HUES64 (cell line): ENCODE results near the gene CTNNA3.

Experiments
- H3K27ac ChIP-seq: 2 replicates; pipeline ENCODE4 v1.7.0; 2013; ENCODE audit warnings: low read depth, low read length, inconsistent platforms
- H3K27me3 ChIP-seq: 2 replicates; pipeline ENCODE4 v1.6.1; 2013; ENCODE audit warnings: mild to moderate bottlenecking, low read length; ENCODE audit not compliant: insufficient read depth
- H3K36me3 ChIP-seq: 2 replicates; pipeline ENCODE4 v1.6.1; 2013; ENCODE audit warnings: mild to moderate bottlenecking, low read length; ENCODE audit not compliant: insufficient read depth
- H3K4me1 ChIP-seq: 2 replicates; pipeline ENCODE4 v1.6.1; 2013; ENCODE audit warnings: mild to moderate bottlenecking, low read length, moderate library complexity; ENCODE audit not compliant: insufficient read depth
- H3K4me3 ChIP-seq: 2 replicates; pipeline ENCODE4 v1.5.1; 2013; ENCODE audit warnings: mild to moderate bottlenecking, low read length, moderate library complexity
- H3K9ac ChIP-seq: 2 replicates; pipeline ENCODE4 v1.6.1; 2013; ENCODE audit warnings: mild to moderate bottlenecking, low read depth, low read length
- H3K9me3 ChIP-seq: 2 replicates; pipeline ENCODE4 v1.6.1; 2013; ENCODE audit warnings: low read depth, low read length; ENCODE audit not compliant: insufficient read depth
- WGBS: fragments of 150-250, 120-280 bp; methylation state at CpG from one replicate; pipeline ENCODE4 v1.1.7; 2013; ENCODE audit warnings: missing lambda C conversion rate; 5-methylcytosine and 5-hydroxymethylcytosine counted together

CTNNA3 gene

GRCh38 chr10:66836057-66836456 is 859.9 kb downstream of the CTNNA3 start:
- Histone ChIP-seq H3K9ac (no peak overlapping the region), H3K9me3 (no peaks in the 10 kb centered on the region), H3K4me1 (peaks cover 24% of the 10 kb centered on the region), H3K4me3 (no peak overlapping the region), H3K27ac (no peak overlapping the region), H3K36me3 (no peaks in the 10 kb centered on the region), H3K27me3 (no peaks in the 10 kb centered on the region)
- WGBS = 76% methylated on average over 1 of the region's 1 CpG

DNA sequence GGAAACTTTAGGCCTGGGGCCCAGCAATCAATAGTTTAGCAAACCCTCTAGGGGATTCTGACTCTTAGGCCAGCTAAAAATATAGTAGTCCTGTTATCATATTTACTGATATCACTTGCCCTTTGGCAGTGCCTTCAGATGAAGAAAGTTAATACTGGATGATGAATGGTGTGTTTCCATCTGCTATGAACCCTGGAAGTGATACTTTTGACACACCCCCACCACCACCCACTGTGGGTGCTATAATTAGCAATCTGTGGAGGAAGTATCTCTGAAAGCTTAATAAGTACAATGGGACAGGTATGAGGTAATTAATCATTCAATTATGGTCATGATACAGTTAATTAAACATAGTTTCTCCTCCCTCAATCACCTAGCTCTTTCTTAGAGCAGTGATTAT is 860.6 kb downstream of the CTNNA3 start:
- H3K9me3 ChIP-seq = no peaks in the 10 kb centered on the region
- no peak overlapping the region for H3K27ac ChIP-seq
- peaks cover 22% of the 10 kb centered on the region for H3K4me1 ChIP-seq
- H3K36me3 ChIP-seq = no peaks in the 10 kb centered on the region
- H3K4me3 ChIP-seq = no peak overlapping the region
- H3K27me3 ChIP-seq = no peaks in the 10 kb centered on the region
- no peak overlapping the region for H3K9ac ChIP-seq

DNA sequence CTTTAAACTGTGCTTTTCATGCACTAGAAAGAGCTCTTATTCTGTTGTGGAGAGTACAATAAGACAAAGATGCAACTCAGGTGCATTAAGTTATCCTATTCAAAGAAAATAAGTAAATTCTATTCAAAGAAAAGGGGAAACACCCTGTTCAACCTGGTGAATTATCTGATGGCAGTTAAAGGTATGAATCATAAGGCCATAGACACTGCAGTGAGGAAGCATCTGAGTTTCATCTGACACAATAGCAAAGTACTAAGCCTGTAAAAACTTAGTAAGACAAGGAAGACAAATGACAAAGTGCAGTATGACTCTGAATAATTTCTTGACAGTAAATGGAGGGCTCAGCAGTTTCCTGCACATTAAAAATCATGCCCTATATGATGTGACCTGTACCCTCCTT is 861.2 kb downstream of the CTNNA3 start:
- no peaks in the 10 kb centered on the region for H3K27me3 ChIP-seq
- no peak overlapping the region for H3K27ac ChIP-seq
- H3K9me3 ChIP-seq = no peaks in the 10 kb centered on the region
- no peak overlapping the region for H3K9ac ChIP-seq
- no peak overlapping the region for H3K4me3 ChIP-seq
- peaks cover 22% of the 10 kb centered on the region for H3K4me1 ChIP-seq
- no peaks in the 10 kb centered on the region for H3K36me3 ChIP-seq

GRCh38 chr10:66833861-66834260 is 862.1 kb downstream of the CTNNA3 start:
- WGBS = 45% methylated on average over 1 of the region's 1 CpG
- no peak overlapping the region for H3K27ac ChIP-seq
- H3K27me3 ChIP-seq = no peaks in the 10 kb centered on the region
- no peaks in the 10 kb centered on the region for H3K9me3 ChIP-seq
- H3K4me1 ChIP-seq = peaks cover 22% of the 10 kb centered on the region
- no peaks in the 10 kb centered on the region for H3K36me3 ChIP-seq
- H3K4me3 ChIP-seq = no peak overlapping the region
- H3K9ac ChIP-seq = no peak overlapping the region

DNA sequence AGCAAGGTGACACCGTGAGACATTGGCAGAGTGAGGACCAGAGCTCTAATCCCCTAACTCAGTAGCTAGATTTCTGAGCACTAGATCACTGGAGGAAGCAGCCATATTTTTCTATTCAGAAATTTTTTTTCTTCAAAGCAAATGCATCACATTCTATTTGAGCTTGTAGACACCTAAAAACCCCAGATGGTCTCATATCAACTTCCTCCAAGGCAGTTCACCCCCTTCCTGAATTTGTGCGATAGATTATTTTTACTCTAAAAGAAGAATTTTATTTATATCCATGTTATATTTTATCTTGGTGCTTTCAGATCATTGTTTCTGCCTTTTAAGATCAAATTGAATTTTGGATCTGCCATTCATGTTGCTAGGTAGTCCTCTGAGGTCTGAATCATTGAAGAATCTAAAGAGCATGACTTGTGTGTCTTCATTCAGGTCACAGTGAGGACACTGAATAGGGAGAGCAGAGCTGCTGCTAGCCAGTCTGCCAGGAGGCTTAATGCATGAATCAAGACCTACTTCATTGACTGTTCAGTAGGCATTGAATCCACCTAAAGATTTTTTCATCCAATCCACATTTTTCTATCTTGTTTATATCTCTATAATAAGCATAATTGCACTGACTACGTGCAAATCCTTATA is 863.1 kb downstream of the CTNNA3 start:
- no peaks in the 10 kb centered on the region for H3K9me3 ChIP-seq
- no peaks in the 10 kb centered on the region for H3K36me3 ChIP-seq
- H3K9ac ChIP-seq = no peak overlapping the region
- H3K4me3 ChIP-seq = no peak overlapping the region
- no peaks in the 10 kb centered on the region for H3K27me3 ChIP-seq
- 94% methylated on average over 1 of the region's 3 CpGs for WGBS
- no peak overlapping the region for H3K27ac ChIP-seq
- peaks cover 22% of the 10 kb centered on the region for H3K4me1 ChIP-seq

GRCh38 chr10:66828957-66829356 is 867.0 kb downstream of the CTNNA3 start:
- Histone ChIP-seq H3K9me3 (no peaks in the 10 kb centered on the region), H3K27ac (no peak overlapping the region), H3K27me3 (peaks cover 6% of the 10 kb centered on the region; the same call in 1 of the 2 replicates), H3K4me1 (peaks cover 3% of the 10 kb centered on the region; the same call in 1 of the 2 replicates), H3K36me3 (no peaks in the 10 kb centered on the region), H3K9ac (no peak overlapping the region), H3K4me3 (no peak overlapping the region)
- WGBS = 100% methylated on average over 1 of the region's 2 CpGs

DNA sequence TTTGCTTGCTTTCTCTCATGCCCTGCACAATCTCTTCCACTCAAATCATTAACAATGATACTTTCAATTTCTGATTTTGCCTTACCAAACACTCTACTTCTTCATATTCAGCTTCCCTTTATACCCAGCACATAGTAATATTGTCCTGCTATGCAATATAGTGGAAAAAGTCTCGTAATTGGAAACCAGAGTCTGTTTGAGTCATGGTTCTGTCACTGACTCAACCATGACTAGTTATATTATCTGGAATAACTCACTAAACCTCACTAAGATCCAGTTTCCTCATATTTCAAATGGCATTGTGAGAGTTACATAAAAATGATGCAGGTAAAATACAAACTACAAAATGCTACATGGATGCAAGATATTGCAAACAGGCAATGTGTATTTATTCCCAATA is 868.6 kb downstream of the CTNNA3 start:
- H3K9me3 ChIP-seq = no peaks in the 10 kb centered on the region
- peaks cover 14% of the 10 kb centered on the region for H3K4me1 ChIP-seq
- H3K36me3 ChIP-seq = no peaks in the 10 kb centered on the region
- H3K4me3 ChIP-seq = no peak overlapping the region
- H3K27me3 ChIP-seq = peaks cover 10% of the 10 kb centered on the region; the same call in 1 of the 2 replicates
- H3K27ac ChIP-seq = no peak overlapping the region
- WGBS = no CpG with 5 or more reads among the region's 1 CpG
- no peak overlapping the region for H3K9ac ChIP-seq

- peaks cover 24% of the 10 kb centered on the region for H3K4me1 ChIP-seq
- no peak overlapping the region for H3K9ac ChIP-seq
- H3K4me3 ChIP-seq = no peak overlapping the region
- no peak overlapping the region for H3K27ac ChIP-seq
- no peaks in the 10 kb centered on the region for H3K9me3 ChIP-seq
- H3K36me3 ChIP-seq = no peaks in the 10 kb centered on the region
- WGBS = no CpG with 5 or more reads among the region's 1 CpG
- H3K27me3 ChIP-seq = peaks cover 10% of the 10 kb centered on the region; the same call in 1 of the 2 replicates
Observed at GRCh38 chr10:66823301-66823700, 872.7 kb downstream of the CTNNA3 start.

DNA sequence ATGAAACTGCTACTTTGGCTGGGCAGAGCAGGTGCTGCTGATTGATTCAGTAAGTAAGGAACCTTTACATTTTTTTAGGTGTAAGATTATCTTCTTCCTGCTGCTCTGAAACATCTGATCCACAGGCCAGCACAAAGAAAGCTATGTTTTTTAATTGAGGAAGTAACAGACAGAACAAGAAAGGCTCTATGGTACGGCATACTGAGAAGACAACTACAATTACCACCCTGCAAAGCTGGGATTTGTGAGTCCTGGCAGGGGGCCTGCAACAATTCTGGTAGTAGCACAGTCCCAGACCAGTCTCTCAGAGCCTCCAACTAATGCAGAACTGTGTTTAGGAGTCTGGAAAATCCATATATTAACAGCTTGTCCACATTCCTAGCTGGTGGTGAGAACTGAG is 873.2 kb downstream of the CTNNA3 start:
- Histone ChIP-seq H3K9ac (no peak overlapping the region), H3K36me3 (no peaks in the 10 kb centered on the region), H3K4me3 (no peak overlapping the region), H3K27me3 (peaks cover 10% of the 10 kb centered on the region; the same call in 1 of the 2 replicates), H3K9me3 (no peaks in the 10 kb centered on the region), H3K4me1 (peaks cover 24% of the 10 kb centered on the region), H3K27ac (no peak overlapping the region)
- 44% methylated on average over 1 of the region's 1 CpG for WGBS

GRCh38 chr10:66819691-66820090 is 876.3 kb downstream of the CTNNA3 start:
- Histone ChIP-seq H3K27ac (no peak overlapping the region), H3K4me3 (no peak overlapping the region), H3K4me1 (peaks cover 24% of the 10 kb centered on the region), H3K36me3 (no peaks in the 10 kb centered on the region), H3K9me3 (no peaks in the 10 kb centered on the region), H3K27me3 (peaks cover 10% of the 10 kb centered on the region; the same call in 1 of the 2 replicates), H3K9ac (no peak overlapping the region)

DNA sequence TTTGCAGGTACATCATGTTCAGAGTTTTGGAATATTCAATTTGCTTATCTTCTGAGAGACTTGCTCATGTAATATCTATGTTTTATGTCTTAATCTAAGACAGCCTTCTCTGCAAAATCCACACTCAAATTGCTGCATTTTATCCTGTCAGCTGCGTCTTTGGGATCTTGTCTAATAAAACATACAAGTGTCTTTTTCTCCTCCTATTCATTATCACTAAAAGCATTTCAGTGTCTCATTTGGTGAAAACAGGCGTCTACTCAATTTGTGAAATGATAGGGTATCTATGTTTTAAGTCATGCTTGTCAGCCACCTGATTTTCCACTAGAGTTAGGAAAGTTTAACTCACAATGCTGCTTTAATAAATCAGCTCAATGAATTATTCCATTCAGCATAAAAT is 882.9 kb downstream of the CTNNA3 start:
- Histone ChIP-seq H3K4me1 (no peaks in the 10 kb centered on the region), H3K9ac (no peak overlapping the region), H3K27me3 (no peaks in the 10 kb centered on the region), H3K4me3 (no peak overlapping the region), H3K9me3 (no peaks in the 10 kb centered on the region), H3K36me3 (no peaks in the 10 kb centered on the region), H3K27ac (no peak overlapping the region)
- 100% methylated on average over 2 of the region's 2 CpGs for WGBS

DNA sequence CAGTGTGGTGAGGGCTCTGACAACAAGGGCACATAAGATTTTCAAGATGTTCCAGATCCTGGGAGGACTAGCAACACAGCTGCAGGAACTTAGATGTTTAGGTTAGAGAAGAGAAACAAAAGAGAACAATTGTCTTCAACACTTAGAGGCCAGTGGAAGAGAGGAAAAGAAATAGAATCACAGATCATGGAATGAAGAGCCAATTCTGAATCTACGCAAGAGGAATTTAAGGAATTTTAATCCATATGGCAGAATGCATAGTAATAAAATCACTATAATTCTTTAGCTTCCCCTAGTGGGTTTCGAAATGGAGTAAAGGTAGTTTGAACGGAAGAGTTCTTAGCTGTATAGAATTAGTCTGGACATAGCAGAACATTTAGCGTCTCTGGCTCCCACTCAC is 884.8 kb downstream of the CTNNA3 start:
- H3K27me3 ChIP-seq = no peaks in the 10 kb centered on the region
- no peaks in the 10 kb centered on the region for H3K9me3 ChIP-seq
- 100% methylated on average over 2 of the region's 4 CpGs for WGBS
- no peaks in the 10 kb centered on the region for H3K4me1 ChIP-seq
- no peak overlapping the region for H3K9ac ChIP-seq
- no peaks in the 10 kb centered on the region for H3K36me3 ChIP-seq
- H3K4me3 ChIP-seq = no peak overlapping the region
- H3K27ac ChIP-seq = no peak overlapping the region
